HepG2 (cell line): ENCODE data around the gene IQSEC1. TPM values are rescaled to one million over a fixed set of nuclear protein-coding genes. Genes with fewer than 3 reads are reported as not detected.
A peak's percentile ranks its signal among the peaks of the same experiment; 100 is the strongest.

Source experiments
- ESRRA ChIP-seq: sonication (generic); formaldehyde crosslinking; IDR thresholded peaks from 2 replicates; pipeline ENCODE4 v1.5.1; 2020; ENCODE audit warnings: mild to moderate bottlenecking, low read depth, missing genetic modification reagents
- HNF4A ChIP-seq: sonication (generic); formaldehyde crosslinking; IDR thresholded peaks from 2 replicates; pipeline ENCODE4 v1.4.0; 2020; ENCODE audit warnings: missing genetic modification reagents
- PAX8 ChIP-seq: sonication (generic); formaldehyde crosslinking; IDR thresholded peaks from 2 replicates; pipeline ENCODE4 v1.8.0; 2022; ENCODE audit warnings: mild to moderate bottlenecking, missing genetic modification reagents, borderline replicate concordance
- PHF20 ChIP-seq: sonication (generic); formaldehyde crosslinking; IDR thresholded peaks from 2 replicates; pipeline ENCODE4 v1.5.0; 2020; ENCODE audit warnings: mild to moderate bottlenecking, missing genetic modification reagents
- PHF21A ChIP-seq: sonication (generic); formaldehyde crosslinking; IDR thresholded peaks from 2 replicates; pipeline ENCODE4 v1.5.0; 2020; ENCODE audit warnings: mild to moderate bottlenecking, missing genetic modification reagents
- POLR2A ChIP-seq, 2 experiments: IDR thresholded peaks; 2 replicates each; pipeline ENCODE4 v1.6.1; 2011; ENCODE audit warnings: low read depth in 2 of 2, low read length in 2 of 2, mild to moderate bottlenecking in 1 of 2, moderate library complexity in 1 of 2; ENCODE audit not compliant: insufficient read depth in 1 of 2
- RFX1 ChIP-seq: fragments of 450-650 bp; IDR thresholded peaks from 2 replicates; pipeline ENCODE4 v1.6.1; 2017
- SALL2 ChIP-seq: sonication (generic); formaldehyde crosslinking; IDR thresholded peaks from 2 replicates; pipeline ENCODE4 v1.8.1; 2023; ENCODE audit warnings: mild to moderate bottlenecking, missing genetic modification reagents, inconsistent platforms
- TBX3 ChIP-seq: fragments of 450-650 bp; IDR thresholded peaks from 2 replicates; pipeline ENCODE4 v1.6.1; 2017; ENCODE audit warnings: antibody characterized with exemption, mild to moderate bottlenecking, inconsistent platforms, borderline replicate concordance
- TGIF2 ChIP-seq: IDR thresholded peaks from 2 replicates; pipeline ENCODE4 v1.6.1; 2016; ENCODE audit warnings: control low read depth, missing compliant biosample characterization
- YEATS2 ChIP-seq: sonication (generic); formaldehyde crosslinking; IDR thresholded peaks from 2 replicates; pipeline ENCODE4 v1.4.0; 2020; ENCODE audit warnings: missing genetic modification reagents, borderline replicate concordance
- ZNF552 ChIP-seq: sonication (generic); formaldehyde crosslinking; IDR thresholded peaks from 2 replicates; pipeline ENCODE4 v1.9.0; 2022; ENCODE audit warnings: missing genetic modification reagents, mild to moderate bottlenecking, borderline replicate concordance
- ZNF737 ChIP-seq: sonication (generic); formaldehyde crosslinking; IDR thresholded peaks from 2 replicates; pipeline ENCODE4 v1.5.0; 2020; ENCODE audit warnings: missing genetic modification reagents, mild to moderate bottlenecking, borderline replicate concordance
- ZSCAN31 ChIP-seq: sonication (generic); formaldehyde crosslinking; IDR thresholded peaks from 2 replicates; pipeline ENCODE4 v1.5.0; 2020; ENCODE audit warnings: low read depth, mild to moderate bottlenecking, missing genetic modification reagents
- polyA plus RNA-seq, 8 experiments: library from polyadenylated mRNA; depleted of rRNA in 3 of 8; stranded (reverse) in 7 of 8; unstranded in 1 of 8; fragments of >200 nt; fragmentation: Illumina TruSeq in 4 of 8; extraction: Trizol in 4 of 8; gene quantifications; 2 replicates each; pipeline versions ENCODE4 v1.2.1 to v1.2.3, GENCODE V29; 2011 to 2016; ENCODE audit warnings: low read depth in 4 of 8, missing spikeins in 1 of 8, mixed read lengths in 1 of 8; ENCODE audit not compliant: insufficient read depth in 1 of 8
- total RNA-seq, 5 experiments: library from RNA; depleted of rRNA; stranded (reverse); fragments of >200 nt; fragmentation: Illumina TruSeq; extraction: Trizol; gene quantifications; 2 replicates each; pipeline ENCODE4 v1.2.3, GENCODE V29; 2016; ENCODE audit warnings: low read depth in 1 of 5
- TF ChIP-seq, protein P1 (sequence below): IDR thresholded peaks from 2 replicates; pipeline ENCODE4 v1.6.1; 2012; ENCODE audit warnings: inconsistent platforms
- TF ChIP-seq, protein P2 (sequence below): sonication (generic); formaldehyde crosslinking; IDR thresholded peaks from 2 replicates; pipeline ENCODE4 v1.4.0; 2020; ENCODE audit warnings: missing genetic modification reagents, mild to moderate bottlenecking, borderline replicate concordance
- TF ChIP-seq, protein P3 (sequence below): sonication (generic); formaldehyde crosslinking; IDR thresholded peaks from 2 replicates; pipeline ENCODE4 v1.4.0; 2020; ENCODE audit warnings: missing genetic modification reagents, borderline replicate concordance
- TF ChIP-seq, protein P4 (sequence below): sonication (generic); formaldehyde crosslinking; IDR thresholded peaks from 2 replicates; pipeline ENCODE4 v1.4.0; 2020; ENCODE audit warnings: missing genetic modification reagents
- TF ChIP-seq, protein P5 (sequence below): sonication (generic); formaldehyde crosslinking; IDR thresholded peaks from 2 replicates; pipeline ENCODE4 v1.5.0; 2020; ENCODE audit warnings: mild to moderate bottlenecking, missing genetic modification reagents

IQSEC1 gene
- total and polyA plus RNA-seq, 2 of the 13 experiments (the other 11 are each of a cell fraction or from before 2014, with no cell fraction given): 17.4 to 20.2 TPM

DNA sequence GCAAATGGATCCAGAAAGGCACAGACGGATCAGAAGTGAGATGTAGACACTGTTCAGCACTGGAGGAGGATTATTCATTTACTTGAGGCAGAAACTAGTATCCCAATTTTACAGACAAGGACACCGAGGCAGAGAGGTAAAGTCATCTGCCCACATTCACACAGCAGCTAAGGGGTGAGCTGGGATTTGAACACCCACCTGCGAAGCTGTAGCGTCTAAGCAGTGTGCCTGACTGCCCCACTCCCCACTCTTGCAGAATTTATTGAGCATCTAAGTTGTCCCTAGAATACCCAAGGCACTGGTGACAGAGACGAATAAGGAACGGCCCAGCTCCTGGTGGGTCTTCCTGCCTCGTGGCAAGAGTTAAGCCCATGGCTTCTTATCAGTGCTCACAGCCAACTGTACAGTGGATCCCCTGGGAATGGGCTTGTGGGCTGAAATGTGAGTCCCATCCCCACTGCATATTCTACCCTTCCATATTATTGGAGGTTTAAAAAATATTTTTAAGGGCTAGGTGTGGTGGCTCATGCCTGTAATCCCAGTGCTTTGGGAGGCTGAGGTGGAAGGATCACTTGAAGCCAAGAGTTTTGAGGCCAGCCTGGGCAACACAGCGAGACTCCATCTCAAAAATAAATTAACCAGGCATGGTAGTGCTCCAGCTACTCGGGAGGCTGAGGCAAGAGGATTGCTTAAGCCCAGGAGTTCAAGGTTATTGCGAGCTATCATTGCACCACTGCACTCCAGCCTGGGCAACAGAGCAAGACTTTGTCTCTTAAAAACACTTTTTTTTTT, 77.6 kb downstream of the IQSEC1 start (continued):
- no peak for TF ChIP-seq ZNF552 (CRISPR knock-in tag)
- no peak for TF ChIP-seq RFX1
- TF ChIP-seq, protein P1, sequence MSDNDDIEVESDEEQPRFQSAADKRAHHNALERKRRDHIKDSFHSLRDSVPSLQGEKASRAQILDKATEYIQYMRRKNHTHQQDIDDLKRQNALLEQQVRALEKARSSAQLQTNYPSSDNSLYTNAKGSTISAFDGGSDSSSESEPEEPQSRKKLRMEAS: no peak
- TF ChIP-seq TGIF2 (CRISPR knock-in tag): no peak
- TF ChIP-seq, protein P2, sequence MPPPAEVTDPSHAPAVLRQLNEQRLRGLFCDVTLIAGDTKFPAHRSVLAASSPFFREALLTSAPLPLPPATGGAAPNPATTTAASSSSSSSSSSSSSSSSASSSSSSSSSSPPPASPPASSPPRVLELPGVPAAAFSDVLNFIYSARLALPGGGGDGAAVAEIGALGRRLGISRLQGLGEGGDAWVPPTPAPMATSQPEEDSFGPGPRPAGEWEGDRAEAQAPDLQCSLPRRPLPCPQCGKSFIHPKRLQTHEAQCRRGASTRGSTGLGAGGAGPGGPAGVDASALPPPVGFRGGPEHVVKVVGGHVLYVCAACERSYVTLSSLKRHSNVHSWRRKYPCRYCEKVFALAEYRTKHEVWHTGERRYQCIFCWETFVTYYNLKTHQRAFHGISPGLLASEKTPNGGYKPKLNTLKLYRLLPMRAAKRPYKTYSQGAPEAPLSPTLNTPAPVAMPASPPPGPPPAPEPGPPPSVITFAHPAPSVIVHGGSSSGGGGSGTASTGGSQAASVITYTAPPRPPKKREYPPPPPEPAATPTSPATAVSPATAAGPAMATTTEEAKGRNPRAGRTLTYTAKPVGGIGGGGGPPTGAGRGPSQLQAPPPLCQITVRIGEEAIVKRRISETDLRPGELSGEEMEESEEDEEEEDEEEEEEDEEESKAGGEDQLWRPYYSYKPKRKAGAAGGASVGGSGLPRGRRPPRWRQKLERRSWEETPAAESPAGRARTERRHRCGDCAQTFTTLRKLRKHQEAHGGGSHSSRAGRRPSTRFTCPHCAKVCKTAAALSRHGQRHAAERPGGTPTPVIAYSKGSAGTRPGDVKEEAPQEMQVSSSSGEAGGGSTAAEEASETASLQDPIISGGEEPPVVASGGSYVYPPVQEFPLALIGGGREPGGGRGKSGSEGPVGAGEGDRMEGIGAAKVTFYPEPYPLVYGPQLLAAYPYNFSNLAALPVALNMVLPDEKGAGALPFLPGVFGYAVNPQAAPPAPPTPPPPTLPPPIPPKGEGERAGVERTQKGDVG: no peak
- TF ChIP-seq, protein P3, sequence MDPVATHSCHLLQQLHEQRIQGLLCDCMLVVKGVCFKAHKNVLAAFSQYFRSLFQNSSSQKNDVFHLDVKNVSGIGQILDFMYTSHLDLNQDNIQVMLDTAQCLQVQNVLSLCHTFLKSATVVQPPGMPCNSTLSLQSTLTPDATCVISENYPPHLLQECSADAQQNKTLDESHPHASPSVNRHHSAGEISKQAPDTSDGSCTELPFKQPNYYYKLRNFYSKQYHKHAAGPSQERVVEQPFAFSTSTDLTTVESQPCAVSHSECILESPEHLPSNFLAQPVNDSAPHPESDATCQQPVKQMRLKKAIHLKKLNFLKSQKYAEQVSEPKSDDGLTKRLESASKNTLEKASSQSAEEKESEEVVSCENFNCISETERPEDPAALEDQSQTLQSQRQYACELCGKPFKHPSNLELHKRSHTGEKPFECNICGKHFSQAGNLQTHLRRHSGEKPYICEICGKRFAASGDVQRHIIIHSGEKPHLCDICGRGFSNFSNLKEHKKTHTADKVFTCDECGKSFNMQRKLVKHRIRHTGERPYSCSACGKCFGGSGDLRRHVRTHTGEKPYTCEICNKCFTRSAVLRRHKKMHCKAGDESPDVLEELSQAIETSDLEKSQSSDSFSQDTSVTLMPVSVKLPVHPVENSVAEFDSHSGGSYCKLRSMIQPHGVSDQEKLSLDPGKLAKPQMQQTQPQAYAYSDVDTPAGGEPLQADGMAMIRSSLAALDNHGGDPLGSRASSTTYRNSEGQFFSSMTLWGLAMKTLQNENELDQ (CRISPR knock-in tag): no peak
- TF ChIP-seq PHF20 (CRISPR knock-in tag): no peak
- no peak for TF ChIP-seq POLR2A (IDR thresholded peaks at IDR 0.05; ENCODE audit: insufficient read depth in 1 of 2, low read depth in 2 of 2, low read length in 2 of 2)
- no peak for TF ChIP-seq ZSCAN31 (CRISPR knock-in tag)
- TF ChIP-seq, protein P4, sequence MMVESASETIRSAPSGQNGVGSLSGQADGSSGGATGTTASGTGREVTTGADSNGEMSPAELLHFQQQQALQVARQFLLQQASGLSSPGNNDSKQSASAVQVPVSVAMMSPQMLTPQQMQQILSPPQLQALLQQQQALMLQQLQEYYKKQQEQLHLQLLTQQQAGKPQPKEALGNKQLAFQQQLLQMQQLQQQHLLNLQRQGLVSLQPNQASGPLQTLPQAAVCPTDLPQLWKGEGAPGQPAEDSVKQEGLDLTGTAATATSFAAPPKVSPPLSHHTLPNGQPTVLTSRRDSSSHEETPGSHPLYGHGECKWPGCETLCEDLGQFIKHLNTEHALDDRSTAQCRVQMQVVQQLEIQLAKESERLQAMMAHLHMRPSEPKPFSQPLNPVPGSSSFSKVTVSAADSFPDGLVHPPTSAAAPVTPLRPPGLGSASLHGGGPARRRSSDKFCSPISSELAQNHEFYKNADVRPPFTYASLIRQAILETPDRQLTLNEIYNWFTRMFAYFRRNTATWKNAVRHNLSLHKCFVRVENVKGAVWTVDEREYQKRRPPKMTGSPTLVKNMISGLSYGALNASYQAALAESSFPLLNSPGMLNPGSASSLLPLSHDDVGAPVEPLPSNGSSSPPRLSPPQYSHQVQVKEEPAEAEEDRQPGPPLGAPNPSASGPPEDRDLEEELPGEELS (CRISPR knock-in tag): no peak
- TF ChIP-seq YEATS2 (CRISPR knock-in tag): no peak
- TF ChIP-seq ESRRA (CRISPR knock-in tag): 0 out of 2 replicates have a peak, but pooled peaks have one; percentile 31
- peak; percentile 64; the same call in 1 of the 2 replicates for TF ChIP-seq HNF4A (CRISPR knock-in tag)
- TF ChIP-seq SALL2 (CRISPR knock-in tag): no peak
- TF ChIP-seq TBX3: no peak
- TF ChIP-seq ZNF737 (CRISPR knock-in tag): no peak
- TF ChIP-seq, protein P5, sequence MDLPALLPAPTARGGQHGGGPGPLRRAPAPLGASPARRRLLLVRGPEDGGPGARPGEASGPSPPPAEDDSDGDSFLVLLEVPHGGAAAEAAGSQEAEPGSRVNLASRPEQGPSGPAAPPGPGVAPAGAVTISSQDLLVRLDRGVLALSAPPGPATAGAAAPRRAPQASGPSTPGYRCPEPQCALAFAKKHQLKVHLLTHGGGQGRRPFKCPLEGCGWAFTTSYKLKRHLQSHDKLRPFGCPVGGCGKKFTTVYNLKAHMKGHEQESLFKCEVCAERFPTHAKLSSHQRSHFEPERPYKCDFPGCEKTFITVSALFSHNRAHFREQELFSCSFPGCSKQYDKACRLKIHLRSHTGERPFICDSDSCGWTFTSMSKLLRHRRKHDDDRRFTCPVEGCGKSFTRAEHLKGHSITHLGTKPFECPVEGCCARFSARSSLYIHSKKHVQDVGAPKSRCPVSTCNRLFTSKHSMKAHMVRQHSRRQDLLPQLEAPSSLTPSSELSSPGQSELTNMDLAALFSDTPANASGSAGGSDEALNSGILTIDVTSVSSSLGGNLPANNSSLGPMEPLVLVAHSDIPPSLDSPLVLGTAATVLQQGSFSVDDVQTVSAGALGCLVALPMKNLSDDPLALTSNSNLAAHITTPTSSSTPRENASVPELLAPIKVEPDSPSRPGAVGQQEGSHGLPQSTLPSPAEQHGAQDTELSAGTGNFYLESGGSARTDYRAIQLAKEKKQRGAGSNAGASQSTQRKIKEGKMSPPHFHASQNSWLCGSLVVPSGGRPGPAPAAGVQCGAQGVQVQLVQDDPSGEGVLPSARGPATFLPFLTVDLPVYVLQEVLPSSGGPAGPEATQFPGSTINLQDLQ: no peak
- TF ChIP-seq PAX8 (CRISPR knock-in tag): no peak; the same call in 1 of the 2 replicates
- no peak for TF ChIP-seq PHF21A (CRISPR knock-in tag)
